Stimulated activated naive CD4-positive, alpha-beta T cell (primary cell): ENCODE measurements around the gene PDYN.

Experiments
- DNase-seq, 6 experiments: peaks; one replicate each; lab custom pipeline; 2025; lab: John Stamatoyannopoulos, UW

The PDYN gene

GRCh38 chr20:1934721-1935573, 58.9 kb downstream of the PDYN start:
- no peak for DNase-seq

- no peak for DNase-seq
Observed at GRCh38 chr20:1934156-1934555, 59.7 kb downstream of the PDYN start.

GRCh38 chr20:1933465-1933870, 60.4 kb downstream of the PDYN start:
- DNase-seq, result no peak

DNA sequence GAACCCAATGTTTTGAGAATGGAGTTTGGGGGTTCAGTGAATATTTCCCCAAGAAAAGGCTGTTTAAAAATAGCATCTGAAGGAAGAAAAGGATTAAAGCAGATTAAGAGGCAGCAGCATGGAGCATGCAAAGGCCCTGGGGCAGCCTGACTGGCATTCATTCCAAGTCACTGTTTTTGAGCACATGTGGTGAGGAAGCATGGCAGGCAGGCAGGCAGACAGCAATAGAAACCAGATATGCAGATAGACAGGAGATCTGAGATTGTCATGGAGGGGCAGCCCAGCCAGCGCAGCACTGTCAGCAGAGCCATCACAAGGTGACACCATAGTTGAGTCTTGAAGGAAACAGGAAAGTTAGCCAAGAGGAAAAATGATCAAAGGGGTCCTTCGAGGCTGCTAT, 60.9 kb downstream of the PDYN start:
- no peak for DNase-seq

- no peak for DNase-seq
Observed at GRCh38 chr20:1931830-1932229, 62.0 kb downstream of the PDYN start.

- no peak for DNase-seq
Observed at GRCh38 chr20:1930165-1930564, 63.7 kb downstream of the PDYN start.

- no peak for DNase-seq
Observed at GRCh38 chr20:1929460-1929859, 64.4 kb downstream of the PDYN start.

GRCh38 chr20:1928782-1929181, 65.1 kb downstream of the PDYN start:
- DNase-seq, result no peak
